Thyroid gland (tissue), 4 donors: Measurements from ENCODE around the gene PLBD2. TPM values are rescaled to one million over a fixed set of nuclear protein-coding genes. Genes with fewer than 3 reads are reported as not detected.

Experiments
- DNase-seq, 2 donors: peaks; one replicate each; pipeline ENCODE4 v3.0.0-alpha.2; 2019
- H3K27ac ChIP-seq, 3 donors: fragments of 200-600 bp; sonication (generic); 1 replicate in 2 of 3; 2 replicates in 1 of 3; pipeline ENCODE4 v1.5.1; 2016 to 2019; ENCODE audit warnings: mild to moderate bottlenecking in 1 of 3, moderate library complexity in 1 of 3
- H3K27me3 ChIP-seq: fragments of 200-600 bp; sonication (generic); one replicate; pipeline ENCODE4 v1.5.1; 2019
- H3K36me3 ChIP-seq, 2 donors: fragments of 200-600 bp; sonication (generic); one replicate each; pipeline ENCODE4 v1.5.1; 2016 to 2019
- H3K4me1 ChIP-seq, 2 donors: fragments of 200-600 bp; sonication (generic); one replicate each; pipeline ENCODE4 v1.5.1; 2017 to 2019
- H3K4me3 ChIP-seq, 3 donors: fragments of 200-600 bp; sonication (generic); replicated peaks in 1 of 3; 1 replicate in 2 of 3; 2 replicates in 1 of 3; pipeline ENCODE4 v1.5.1; 2016; ENCODE audit warnings: mild to moderate bottlenecking in 1 of 3
- H3K9me3 ChIP-seq: fragments of 200-600 bp; sonication (generic); one replicate; pipeline ENCODE4 v1.5.1; 2017
- POLR2A ChIP-seq, 2 donors: fragments of 450-650 bp; IDR thresholded peaks; one replicate each; pipeline ENCODE4 v1.6.1; 2017; ENCODE audit warnings: antibody characterized with exemption in 2 of 2, mild to moderate bottlenecking in 2 of 2, moderate library complexity in 1 of 2
- WGBS, 2 donors: methylation state at CpG; one replicate each; pipeline ENCODE4 v1.1.5; 2017; 5-methylcytosine and 5-hydroxymethylcytosine counted together
- intact Hi-C: fragments of 100-400 bp; cut with DNase I; formaldehyde crosslinking; loops from one replicate; pipeline ENCODE4 v1.15.1; 2023
- total RNA-seq, 4 donors: library from RNA; depleted of rRNA; stranded (reverse); fragments of >200 nt; gene quantifications; one replicate each; pipeline ENCODE4 v1.2.3, GENCODE V29; 2016
- TF ChIP-seq, protein P1 (sequence below), 6 experiments: fragments of 200-600 bp in 3 of 6; fragments of 450-650 bp in 3 of 6; sonication (generic) in 3 of 6; IDR thresholded peaks; one replicate each; pipeline ENCODE4 v1.5.1; 2016 to 2019; ENCODE audit warnings: antibody characterized with exemption in 6 of 6, mild to moderate bottlenecking in 2 of 6, inconsistent platforms in 1 of 6, moderate library complexity in 1 of 6

PLBD2 gene
- total RNA-seq, 4 donors from 2014 or later = 21.0 to 51.5 (median 44.3) TPM

DNA sequence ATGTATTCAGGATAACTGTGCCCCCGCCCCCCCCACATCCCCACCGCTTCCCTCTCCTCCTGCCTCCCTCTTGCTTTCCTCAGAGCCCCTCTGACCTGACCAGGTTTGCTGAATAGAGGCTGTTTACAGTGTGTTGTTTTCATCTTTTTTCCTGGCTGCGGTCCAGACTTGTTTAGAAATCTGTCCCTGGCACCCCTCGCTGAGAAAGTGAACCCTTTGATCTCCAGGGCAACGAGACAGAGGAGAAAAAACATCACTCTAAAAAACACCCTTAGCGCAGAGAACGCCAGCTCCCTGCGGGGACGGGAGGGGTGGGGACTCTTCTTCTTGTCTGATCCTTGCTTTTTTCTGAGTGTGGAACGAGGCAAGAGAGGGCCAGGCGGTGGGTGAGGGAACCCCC lies 22.8 kb downstream of the PLBD2 start:
- intact Hi-C loops = no loop called here
- Histone ChIP-seq H3K36me3 (peaks cover 22 to 24% of the 10 kb centered on the region in 2 donors), H3K27ac (no peak overlapping the region), H3K9me3 (no peaks in the 10 kb centered on the region), H3K27me3 (no peaks in the 10 kb centered on the region), H3K4me3 (no peak overlapping the region), H3K4me1 (no peaks in the 10 kb centered on the region)
- WGBS, 2 donors = 83 to 87% methylated on average over 11 of the region's 11 CpGs
- no peak for DNase-seq
- no peak for TF ChIP-seq POLR2A (IDR thresholded peaks at IDR 0.05)
- TF ChIP-seq, protein P1, sequence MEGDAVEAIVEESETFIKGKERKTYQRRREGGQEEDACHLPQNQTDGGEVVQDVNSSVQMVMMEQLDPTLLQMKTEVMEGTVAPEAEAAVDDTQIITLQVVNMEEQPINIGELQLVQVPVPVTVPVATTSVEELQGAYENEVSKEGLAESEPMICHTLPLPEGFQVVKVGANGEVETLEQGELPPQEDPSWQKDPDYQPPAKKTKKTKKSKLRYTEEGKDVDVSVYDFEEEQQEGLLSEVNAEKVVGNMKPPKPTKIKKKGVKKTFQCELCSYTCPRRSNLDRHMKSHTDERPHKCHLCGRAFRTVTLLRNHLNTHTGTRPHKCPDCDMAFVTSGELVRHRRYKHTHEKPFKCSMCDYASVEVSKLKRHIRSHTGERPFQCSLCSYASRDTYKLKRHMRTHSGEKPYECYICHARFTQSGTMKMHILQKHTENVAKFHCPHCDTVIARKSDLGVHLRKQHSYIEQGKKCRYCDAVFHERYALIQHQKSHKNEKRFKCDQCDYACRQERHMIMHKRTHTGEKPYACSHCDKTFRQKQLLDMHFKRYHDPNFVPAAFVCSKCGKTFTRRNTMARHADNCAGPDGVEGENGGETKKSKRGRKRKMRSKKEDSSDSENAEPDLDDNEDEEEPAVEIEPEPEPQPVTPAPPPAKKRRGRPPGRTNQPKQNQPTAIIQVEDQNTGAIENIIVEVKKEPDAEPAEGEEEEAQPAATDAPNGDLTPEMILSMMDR (IDR thresholded peaks at IDR 0.05) = no peak

GRCh38 chr12:113382206-113382605 lies 23.8 kb downstream of the PLBD2 start:
- intact Hi-C loops = no loop called here
- peaks cover 22% of the 10 kb centered on the region in 2 donors for H3K36me3 ChIP-seq
- WGBS, 2 donors = 97 to 99% methylated on average over 4 of the region's 4 CpGs

DNA sequence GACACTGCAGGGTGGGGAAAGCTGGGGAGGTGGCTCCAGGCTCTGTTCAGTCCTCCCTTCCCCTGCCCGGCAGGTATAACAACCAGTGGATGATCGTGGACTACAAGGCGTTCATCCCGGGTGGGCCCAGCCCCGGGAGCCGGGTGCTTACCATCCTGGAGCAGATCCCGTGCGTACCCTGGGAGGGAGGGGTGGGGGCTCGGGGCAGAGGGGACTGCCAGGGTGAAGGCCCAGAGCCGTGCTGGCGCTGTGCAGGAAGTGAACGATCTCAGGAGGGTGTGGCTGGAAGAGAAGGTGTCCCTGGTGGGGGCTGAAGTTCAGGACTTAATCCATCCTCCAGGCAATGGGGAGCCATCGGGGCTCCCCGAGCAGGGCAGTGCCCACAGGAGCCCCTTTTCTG lies 26.4 kb downstream of the PLBD2 start:
- H3K4me3 ChIP-seq = no peak overlapping the region
- no peaks in the 10 kb centered on the region for H3K9me3 ChIP-seq
- H3K4me1 ChIP-seq = no peaks in the 10 kb centered on the region
- H3K27me3 ChIP-seq = no peaks in the 10 kb centered on the region
- no peak overlapping the region for H3K27ac ChIP-seq
- WGBS, 2 donors = 86 to 88% methylated on average over 3 to 13 of the region's 14 CpGs
- H3K36me3 ChIP-seq = peaks cover 34 to 36% of the 10 kb centered on the region in 2 donors
- TF ChIP-seq, protein P1 (IDR thresholded peaks at IDR 0.05) = no peak
- TF ChIP-seq POLR2A (IDR thresholded peaks at IDR 0.05) = no peak
- DNase-seq = no peak
- intact Hi-C loops = no loop called here

More at GRCh38 chr12:113382206-113382605, 23.8 kb downstream of the PLBD2 start:
- no peak overlapping the region for H3K27ac ChIP-seq
- no peaks in the 10 kb centered on the region for H3K9me3 ChIP-seq
- DNase-seq = no peak
- TF ChIP-seq, protein P1 (IDR thresholded peaks at IDR 0.05) = no peak
- no peak for TF ChIP-seq POLR2A (IDR thresholded peaks at IDR 0.05)
- H3K4me3 ChIP-seq = no peak overlapping the region
- no peaks in the 10 kb centered on the region for H3K4me1 ChIP-seq
- H3K27me3 ChIP-seq = no peaks in the 10 kb centered on the region

DNA sequence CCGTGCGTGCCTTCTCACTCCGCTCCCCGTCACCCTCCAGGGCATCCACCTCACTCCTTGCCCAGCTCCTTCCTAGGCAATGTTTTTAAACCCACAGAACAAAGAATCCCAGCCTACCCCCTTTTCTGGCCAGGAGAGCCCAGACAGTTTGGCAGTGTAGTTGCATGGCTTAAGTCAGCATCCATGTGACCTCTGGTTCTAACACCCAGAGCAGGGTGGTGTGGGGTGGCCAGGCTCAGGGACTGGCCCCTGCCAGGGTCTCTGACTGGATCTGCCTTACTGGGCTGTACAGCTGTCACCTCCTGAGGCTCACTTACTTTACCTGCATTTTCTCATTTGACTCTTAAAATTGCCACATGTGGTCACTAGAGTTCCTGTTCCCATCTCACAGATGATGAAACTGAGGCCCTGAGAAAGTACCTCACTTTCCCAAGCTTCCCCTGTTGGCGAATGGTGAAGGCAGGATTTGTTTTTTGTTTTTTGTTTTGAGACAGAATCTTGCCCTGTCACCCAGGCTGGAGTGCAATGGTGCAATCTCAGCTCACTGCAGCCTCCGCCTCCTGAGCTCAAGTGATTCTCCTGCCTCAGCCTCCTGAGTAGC lies 27.0 kb downstream of the PLBD2 start:
- intact Hi-C loops = no loop called here
- H3K27ac ChIP-seq = no peak overlapping the region
- no peaks in the 10 kb centered on the region for H3K9me3 ChIP-seq
- H3K4me1 ChIP-seq = no peaks in the 10 kb centered on the region
- H3K27me3 ChIP-seq = no peaks in the 10 kb centered on the region
- 91 to 97% methylated on average over 6 of the region's 6 CpGs for WGBS, 2 donors
- H3K36me3 ChIP-seq = peaks cover 33 to 34% of the 10 kb centered on the region in 2 donors
- DNase-seq = no peak
- TF ChIP-seq, protein P1 (IDR thresholded peaks at IDR 0.05) = no peak
- no peak for TF ChIP-seq POLR2A (IDR thresholded peaks at IDR 0.05)
- H3K4me3 ChIP-seq = no peak overlapping the region

GRCh38 chr12:113386866-113387566 lies 28.6 kb downstream of the PLBD2 start:
- DNase-seq = no peak
- WGBS, 2 donors = 96 to 98% methylated on average over 6 of the region's 12 CpGs
- TF ChIP-seq POLR2A (IDR thresholded peaks at IDR 0.05) = no peak
- TF ChIP-seq, protein P1 (IDR thresholded peaks at IDR 0.05) = no peak
- Histone ChIP-seq H3K4me3 (no peak overlapping the region), H3K36me3 (peaks cover 23 to 31% of the 10 kb centered on the region in 2 donors), H3K4me1 (no peaks in the 10 kb centered on the region), H3K27me3 (no peaks in the 10 kb centered on the region), H3K27ac (no peak overlapping the region), H3K9me3 (no peaks in the 10 kb centered on the region)
- intact Hi-C loops = no loop called here
